Subcutaneous abdominal adipose tissue (tissue), 5 donors: ENCODE results near the gene ERBB4.

ENCODE experiments used
- H3K27ac ChIP-seq: one replicate; pipeline ENCODE4 v1.7.0; 2013; ENCODE audit warnings: low read depth, mild to moderate bottlenecking, inconsistent platforms, low read length, moderate library complexity
- H3K27me3 ChIP-seq, 5 donors: one replicate each; pipeline ENCODE4 v1.7.0; 2013; ENCODE audit warnings: low read length in 5 of 5, inconsistent platforms in 1 of 5; ENCODE audit not compliant: control insufficient read depth in 5 of 5, insufficient read depth in 4 of 5
- H3K36me3 ChIP-seq, 5 donors: one replicate each; pipeline ENCODE4 v1.7.0; 2013; ENCODE audit warnings: low read length in 5 of 5; ENCODE audit not compliant: control insufficient read depth in 5 of 5, insufficient read depth in 5 of 5
- H3K4me1 ChIP-seq, 5 donors: one replicate each; pipeline ENCODE4 v1.7.0; 2013; ENCODE audit warnings: low read length in 5 of 5, mild to moderate bottlenecking in 3 of 5, moderate library complexity in 1 of 5; ENCODE audit not compliant: control insufficient read depth in 5 of 5, insufficient read depth in 5 of 5
- H3K4me3 ChIP-seq, 5 donors: one replicate each; pipeline ENCODE4 v1.7.0; 2013; ENCODE audit warnings: low read length in 5 of 5, low read depth in 1 of 5
- H3K9ac ChIP-seq, 5 donors: one replicate each; pipeline ENCODE4 v1.7.0; 2013; ENCODE audit warnings: low read length in 5 of 5, mild to moderate bottlenecking in 4 of 5, moderate library complexity in 3 of 5
- H3K9me3 ChIP-seq, 5 donors: one replicate each; pipeline ENCODE4 v1.7.0; 2013; ENCODE audit warnings: low read length in 5 of 5; ENCODE audit not compliant: control insufficient read depth in 5 of 5
- donor health status: healthy.
- donor health status: healthy.
- donor health status: healthy.
- donor health status: healthy.
- donor health status: healthy.

The ERBB4 gene

DNA sequence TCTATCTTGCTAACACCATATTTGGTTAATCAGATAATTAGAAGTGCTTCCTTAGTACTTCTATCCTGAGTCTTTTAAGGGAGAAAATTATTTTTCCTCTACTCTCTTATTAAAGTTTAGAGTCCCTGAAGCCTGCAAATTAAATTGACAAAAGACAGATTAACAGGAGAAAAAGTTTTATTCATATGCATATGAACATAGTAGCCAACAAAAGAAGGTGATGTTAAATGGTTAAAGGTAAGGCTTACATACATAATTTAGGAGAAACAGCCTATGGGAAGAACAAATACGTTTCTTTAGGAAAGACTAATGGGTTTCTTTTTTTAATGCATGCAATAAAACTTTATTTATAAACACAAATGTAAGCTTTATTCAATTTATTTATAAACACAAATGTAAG, 1177.2 kb downstream of the ERBB4 start:
- H3K4me3 ChIP-seq, result no peak overlapping the region
- H3K27ac ChIP-seq, result no peak overlapping the region

DNA sequence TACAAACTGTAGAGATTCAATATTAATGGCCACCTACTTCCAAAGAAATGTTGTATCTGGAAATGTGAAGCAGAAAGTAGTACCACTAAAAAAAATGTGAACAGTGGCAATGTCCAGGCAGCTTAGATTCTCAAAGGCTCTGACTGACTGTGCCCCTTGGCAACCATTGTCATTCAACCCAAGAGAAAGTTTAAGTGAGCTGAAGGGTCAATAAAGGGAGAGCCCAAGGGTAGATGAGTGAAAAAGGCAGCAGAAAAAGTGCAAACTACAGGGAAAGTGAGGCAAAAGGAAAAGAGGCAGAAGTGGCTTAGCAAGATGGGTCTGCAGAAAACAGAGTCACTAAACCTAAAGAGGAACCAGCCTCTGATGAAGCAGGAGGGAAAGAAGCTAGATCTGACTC, 1179.3 kb downstream of the ERBB4 start:
- Histone ChIP-seq H3K4me1 (no peaks in the 10 kb centered on the region), H3K27ac (no peak overlapping the region), H3K4me3 (no peak overlapping the region), H3K36me3 (no peaks in the 10 kb centered on the region), H3K27me3 (no peaks in the 10 kb centered on the region), H3K9ac (no peak overlapping the region), H3K9me3 (no peaks in the 10 kb centered on the region)

More for the DNA sequence above, 1177.2 kb downstream of the ERBB4 start:
- Histone ChIP-seq H3K9ac (no peak overlapping the region), H3K4me1 (no peaks in the 10 kb centered on the region), H3K36me3 (no peaks in the 10 kb centered on the region), H3K9me3 (peaks cover 0 to 3% (median 0%) of the 10 kb centered on the region in 5 donors), H3K27me3 (no peaks in the 10 kb centered on the region)

- H3K4me1 ChIP-seq, result no peaks in the 10 kb centered on the region
- no peaks in the 10 kb centered on the region for H3K27me3 ChIP-seq
- H3K4me3 ChIP-seq, result no peak overlapping the region
- H3K9ac ChIP-seq, result no peak overlapping the region
- no peaks in the 10 kb centered on the region for H3K36me3 ChIP-seq
- H3K9me3 ChIP-seq, result no peaks in the 10 kb centered on the region
- no peak overlapping the region for H3K27ac ChIP-seq
These were observed 1180.1 kb downstream of the ERBB4 start for GRCh38 chr2:211358504-211358903.

DNA sequence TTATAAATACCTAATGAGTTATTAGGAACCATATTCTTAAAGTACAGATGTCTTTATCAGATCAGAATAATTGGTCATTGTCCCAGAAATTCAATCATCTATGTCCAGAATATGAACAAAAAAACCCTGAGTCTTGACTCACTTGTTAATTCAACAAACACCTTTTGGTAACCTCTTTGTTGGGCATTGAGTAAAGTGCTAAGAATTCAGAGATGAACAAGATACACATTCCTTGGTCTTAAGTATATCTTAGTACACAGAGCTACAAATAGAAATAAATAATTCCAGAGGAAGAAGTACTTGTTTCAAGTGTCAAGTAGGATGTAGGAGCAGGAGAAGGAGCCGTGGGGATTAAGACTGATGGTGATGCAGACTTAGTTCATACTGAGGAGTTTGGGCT, 1184.1 kb downstream of the ERBB4 start:
- Histone ChIP-seq H3K9ac (no peak overlapping the region), H3K4me1 (no peaks in the 10 kb centered on the region), H3K36me3 (no peaks in the 10 kb centered on the region), H3K27me3 (no peaks in the 10 kb centered on the region), H3K27ac (no peak overlapping the region), H3K4me3 (no peak overlapping the region), H3K9me3 (no peaks in the 10 kb centered on the region)

- H3K4me1 ChIP-seq, result no peaks in the 10 kb centered on the region
- H3K36me3 ChIP-seq, result no peaks in the 10 kb centered on the region
- no peaks in the 10 kb centered on the region for H3K27me3 ChIP-seq
- H3K9ac ChIP-seq, result no peak overlapping the region
- no peak overlapping the region for H3K4me3 ChIP-seq
- peaks cover 0 to 4% (median 0%) of the 10 kb centered on the region in 5 donors for H3K9me3 ChIP-seq
- H3K27ac ChIP-seq, result no peak overlapping the region
These were observed 1186.6 kb downstream of the ERBB4 start for GRCh38 chr2:211351987-211352386.

DNA sequence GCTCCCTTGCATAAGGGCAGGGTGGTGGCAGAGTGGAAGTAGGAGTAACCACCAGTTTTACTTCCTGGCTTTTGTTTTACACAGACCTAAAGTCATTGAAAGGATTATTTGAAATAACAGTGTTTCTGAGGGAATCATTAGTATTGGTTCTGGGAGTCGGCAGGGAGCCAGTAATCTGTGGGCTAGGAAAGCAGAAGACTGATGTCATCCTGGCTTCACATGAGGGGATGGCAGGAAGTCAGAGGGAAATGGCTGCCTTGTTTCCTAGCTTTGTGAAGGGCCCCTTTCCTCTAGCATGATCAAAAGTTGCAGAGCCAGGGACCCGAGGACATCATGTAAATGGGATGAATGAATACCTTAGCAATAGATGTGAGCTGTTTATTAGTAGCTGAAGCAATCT, 1189.6 kb downstream of the ERBB4 start:
- H3K27ac ChIP-seq, result no peak overlapping the region
- H3K9me3 ChIP-seq, result peaks cover 0 to 4% (median 0%) of the 10 kb centered on the region in 5 donors
- no peaks in the 10 kb centered on the region for H3K36me3 ChIP-seq
- H3K4me3 ChIP-seq, result no peak overlapping the region
- no peak overlapping the region for H3K9ac ChIP-seq
- no peaks in the 10 kb centered on the region for H3K27me3 ChIP-seq
- H3K4me1 ChIP-seq, result no peaks in the 10 kb centered on the region

DNA sequence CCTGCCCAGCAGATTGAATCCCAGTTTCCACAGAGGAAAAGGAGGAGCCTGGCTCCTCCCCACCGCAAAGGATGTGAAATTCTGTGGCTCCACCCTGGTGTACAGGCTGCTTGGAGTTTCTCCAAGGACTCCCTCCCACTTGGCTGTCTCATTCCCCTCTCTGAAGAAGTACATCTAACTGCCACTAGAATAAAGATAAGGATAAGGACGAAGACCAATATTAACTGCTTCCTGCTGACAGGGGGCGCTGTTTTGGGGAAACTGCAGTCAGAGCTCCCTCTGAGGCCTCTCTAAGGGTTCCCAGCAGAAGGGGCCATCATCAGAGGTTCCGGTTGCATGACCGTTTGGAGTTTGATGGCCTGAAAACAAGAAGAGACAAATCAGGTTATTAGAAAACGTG, 1191.3 kb downstream of the ERBB4 start:
- H3K4me3 ChIP-seq, result no peak overlapping the region
- H3K36me3 ChIP-seq, result no peaks in the 10 kb centered on the region
- peaks cover 0 to 4% (median 0%) of the 10 kb centered on the region in 5 donors for H3K9me3 ChIP-seq
- H3K4me1 ChIP-seq, result no peaks in the 10 kb centered on the region
- H3K9ac ChIP-seq, result no peak overlapping the region
- H3K27ac ChIP-seq, result no peak overlapping the region
- no peaks in the 10 kb centered on the region for H3K27me3 ChIP-seq

- Histone ChIP-seq H3K4me3 (no peak overlapping the region), H3K9me3 (peaks cover 0 to 4% (median 0%) of the 10 kb centered on the region in 5 donors), H3K4me1 (no peaks in the 10 kb centered on the region), H3K27ac (no peak overlapping the region), H3K9ac (no peak overlapping the region), H3K36me3 (no peaks in the 10 kb centered on the region), H3K27me3 (no peaks in the 10 kb centered on the region)
These were observed 1194.3 kb downstream of the ERBB4 start for GRCh38 chr2:211344289-211344688.

- Histone ChIP-seq H3K9ac (no peak overlapping the region), H3K4me1 (no peaks in the 10 kb centered on the region), H3K4me3 (no peak overlapping the region), H3K9me3 (no peaks in the 10 kb centered on the region), H3K27me3 (no peaks in the 10 kb centered on the region), H3K27ac (no peak overlapping the region), H3K36me3 (no peaks in the 10 kb centered on the region)
These were observed 1205.2 kb downstream of the ERBB4 start for GRCh38 chr2:211333377-211333776.

GRCh38 chr2:211331736-211332135, 1206.9 kb downstream of the ERBB4 start:
- no peaks in the 10 kb centered on the region for H3K4me1 ChIP-seq
- no peaks in the 10 kb centered on the region for H3K36me3 ChIP-seq
- no peak overlapping the region for H3K27ac ChIP-seq
- H3K27me3 ChIP-seq, result no peaks in the 10 kb centered on the region
- H3K9me3 ChIP-seq, result no peaks in the 10 kb centered on the region
- H3K9ac ChIP-seq, result no peak overlapping the region
- H3K4me3 ChIP-seq, result no peak overlapping the region

DNA sequence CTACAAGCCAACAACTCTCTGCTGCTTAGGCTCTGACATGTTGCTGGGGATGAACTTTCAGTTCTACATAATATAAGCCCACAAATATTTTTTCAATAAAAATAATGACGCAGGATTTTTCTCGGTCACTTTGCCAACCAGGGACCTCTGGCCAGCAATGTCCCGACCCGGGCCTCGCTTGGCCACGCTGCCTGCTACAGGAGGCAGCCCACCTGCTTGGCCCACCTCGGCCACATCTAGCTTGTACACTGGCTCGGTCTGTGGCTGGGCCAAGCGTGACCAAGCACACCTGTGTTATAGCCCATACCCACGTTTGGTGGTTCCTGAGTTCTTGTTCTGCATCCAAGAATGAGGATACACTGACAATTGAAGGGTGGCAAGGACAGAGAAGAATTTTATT, 1208.7 kb downstream of the ERBB4 start:
- no peak overlapping the region for H3K27ac ChIP-seq
- H3K9me3 ChIP-seq, result no peaks in the 10 kb centered on the region
- H3K9ac ChIP-seq, result no peak overlapping the region
- no peaks in the 10 kb centered on the region for H3K36me3 ChIP-seq
- H3K27me3 ChIP-seq, result no peaks in the 10 kb centered on the region
- no peak overlapping the region for H3K4me3 ChIP-seq
- no peaks in the 10 kb centered on the region for H3K4me1 ChIP-seq
